ENCODE results near the gene MAFG. TPM values are rescaled to one million over a fixed set of nuclear protein-coding genes. Genes with fewer than 3 reads are reported as not detected.

Gene MAFG
- total RNA-seq, 1 donor from 2014 or later: 35.8 TPM

DNA sequence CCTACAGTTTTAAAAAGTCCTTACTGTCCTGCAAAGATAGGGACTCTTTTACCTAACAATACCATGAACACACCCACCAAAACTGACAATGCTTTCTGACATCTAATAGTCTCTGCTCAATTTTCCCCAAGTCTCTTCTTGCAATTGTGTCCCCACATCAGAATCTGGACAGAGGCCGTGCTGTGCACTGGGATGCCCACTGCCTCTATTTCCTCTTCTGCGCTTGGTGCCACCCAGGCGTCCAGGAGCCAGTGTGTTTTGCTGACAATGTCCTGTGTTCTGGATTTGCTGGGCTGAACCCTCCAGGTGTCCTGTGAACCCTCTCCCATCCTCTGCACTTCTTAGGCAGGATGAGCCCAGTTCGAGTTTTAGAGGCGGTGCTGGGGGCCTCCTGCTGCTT lies 50.0 kb downstream of the MAFG start:
- DNase-seq (ENCODE audit: low read depth) (no peak), FAIRE-seq (no peak)
- no peak for TF ChIP-seq EZH2 (IDR thresholded peaks at IDR 0.05; ENCODE audit: insufficient read depth, low read length)
- TF ChIP-seq, protein P1, sequence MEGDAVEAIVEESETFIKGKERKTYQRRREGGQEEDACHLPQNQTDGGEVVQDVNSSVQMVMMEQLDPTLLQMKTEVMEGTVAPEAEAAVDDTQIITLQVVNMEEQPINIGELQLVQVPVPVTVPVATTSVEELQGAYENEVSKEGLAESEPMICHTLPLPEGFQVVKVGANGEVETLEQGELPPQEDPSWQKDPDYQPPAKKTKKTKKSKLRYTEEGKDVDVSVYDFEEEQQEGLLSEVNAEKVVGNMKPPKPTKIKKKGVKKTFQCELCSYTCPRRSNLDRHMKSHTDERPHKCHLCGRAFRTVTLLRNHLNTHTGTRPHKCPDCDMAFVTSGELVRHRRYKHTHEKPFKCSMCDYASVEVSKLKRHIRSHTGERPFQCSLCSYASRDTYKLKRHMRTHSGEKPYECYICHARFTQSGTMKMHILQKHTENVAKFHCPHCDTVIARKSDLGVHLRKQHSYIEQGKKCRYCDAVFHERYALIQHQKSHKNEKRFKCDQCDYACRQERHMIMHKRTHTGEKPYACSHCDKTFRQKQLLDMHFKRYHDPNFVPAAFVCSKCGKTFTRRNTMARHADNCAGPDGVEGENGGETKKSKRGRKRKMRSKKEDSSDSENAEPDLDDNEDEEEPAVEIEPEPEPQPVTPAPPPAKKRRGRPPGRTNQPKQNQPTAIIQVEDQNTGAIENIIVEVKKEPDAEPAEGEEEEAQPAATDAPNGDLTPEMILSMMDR (IDR thresholded peaks at IDR 0.05; ENCODE audit: insufficient read depth, low read depth, low read length): no peak
- H3K27me3 Mint-ChIP-seq (ENCODE audit: low read depth, unreplicated experiment): no peaks in the 10 kb centered on the region
- H3K4me1 ChIP-seq (ENCODE audit: insufficient read depth, low read length): no peaks in the 10 kb centered on the region
- peaks cover 15% of the 10 kb centered on the region for H3K79me2 ChIP-seq (ENCODE audit: insufficient read depth, low read length)
- no peaks in the 10 kb centered on the region for H3K4me1 Mint-ChIP-seq (ENCODE audit: low read depth, unreplicated experiment)
- H3K4me3 ChIP-seq (ENCODE audit: insufficient read depth, low read depth, low read length): no peak overlapping the region
- no peak overlapping the region for H3K9ac ChIP-seq (ENCODE audit: low read length)
- H3K36me3 ChIP-seq (ENCODE audit: insufficient read depth, low read length): peaks cover 15% of the 10 kb centered on the region
- no peaks in the 10 kb centered on the region for H3K9me3 Mint-ChIP-seq (ENCODE audit: unreplicated experiment)
- H3K4me3 Mint-ChIP-seq (ENCODE audit: unreplicated experiment): no peak overlapping the region
- no peak overlapping the region for H2AFZ ChIP-seq (ENCODE audit: low read depth, low read length)
- no peaks in the 10 kb centered on the region for H3K27me3 ChIP-seq (ENCODE audit: insufficient read depth, low read length)
- H3K36me3 Mint-ChIP-seq (ENCODE audit: low read depth, unreplicated experiment): peaks cover 6% of the 10 kb centered on the region
- no peak overlapping the region for H3K4me2 ChIP-seq (ENCODE audit: low read length)
- peaks cover 10% of the 10 kb centered on the region for H4K20me1 ChIP-seq (ENCODE audit: insufficient read depth, low read length)
- H3K9me3 ChIP-seq (ENCODE audit: insufficient read depth, low read depth, low read length): no peaks in the 10 kb centered on the region
- no peak overlapping the region for H3K27ac Mint-ChIP-seq (ENCODE audit: unreplicated experiment)
- H3K27ac ChIP-seq (ENCODE audit: low read depth, low read length): no peak overlapping the region

DNA sequence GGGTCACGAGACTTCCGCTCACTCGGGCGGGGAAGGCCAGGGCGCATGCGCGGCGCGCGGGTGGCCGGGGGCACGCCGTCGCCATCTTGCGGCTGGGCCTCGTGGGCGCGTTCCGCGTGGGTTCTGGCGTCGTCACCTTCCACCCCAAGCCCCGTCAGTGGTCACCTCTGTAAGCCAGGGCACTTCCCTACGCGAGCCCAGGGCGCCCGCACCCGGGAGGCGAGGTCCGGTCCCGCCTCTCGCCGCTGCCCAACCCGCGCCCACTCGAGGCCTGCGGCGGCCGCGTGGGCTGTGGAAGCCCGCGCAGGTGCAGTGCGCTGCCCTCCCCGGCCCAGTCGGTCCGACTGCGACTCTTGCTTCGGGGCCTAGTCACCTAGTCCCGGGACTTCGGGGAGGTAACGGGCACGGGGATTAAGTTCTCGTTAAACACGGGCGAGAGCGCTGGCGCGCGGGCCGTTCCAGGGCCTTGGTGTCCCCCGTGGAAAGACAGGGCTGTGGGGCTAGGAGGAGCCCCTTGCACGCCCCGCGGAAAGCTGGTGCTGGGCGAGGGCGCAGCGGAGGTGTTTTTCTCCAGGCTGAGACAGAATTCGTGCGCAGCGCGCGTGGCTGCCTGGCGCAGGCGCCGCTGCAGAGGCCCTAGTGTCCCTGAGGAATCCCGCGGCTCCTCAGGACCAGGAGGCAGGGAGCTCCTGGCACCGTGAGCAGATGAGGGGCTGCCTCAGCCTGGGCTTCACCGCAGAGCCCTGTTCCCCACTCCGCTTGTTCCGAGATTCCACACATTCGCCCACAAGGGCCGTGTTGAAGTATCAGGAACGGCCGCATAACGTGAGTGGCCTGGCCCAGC lies 55.9 kb downstream of the MAFG start:
- H3K79me2 ChIP-seq (ENCODE audit: insufficient read depth, low read length): peaks cover 45% of the 10 kb centered on the region
- Mint-ChIP-seq H3K27ac (ENCODE audit: unreplicated experiment) (peak overlapping the region; percentile 89), H3K36me3 (ENCODE audit: low read depth, unreplicated experiment) (peaks cover 3% of the 10 kb centered on the region), H3K4me1 (ENCODE audit: low read depth, unreplicated experiment) (peaks cover 14% of the 10 kb centered on the region), H3K9me3 (ENCODE audit: unreplicated experiment) (no peaks in the 10 kb centered on the region), H3K4me3 (ENCODE audit: unreplicated experiment) (peak overlapping the region; percentile 83), H3K27me3 (ENCODE audit: low read depth, unreplicated experiment) (no peaks in the 10 kb centered on the region)
- H3K27me3 ChIP-seq (ENCODE audit: insufficient read depth, low read length): no peaks in the 10 kb centered on the region
- H2AFZ ChIP-seq (ENCODE audit: low read depth, low read length): peak overlapping the region; percentile 90
- no peak for FAIRE-seq
- DNase-seq (ENCODE audit: low read depth): peak; percentile 65
- peaks cover 34% of the 10 kb centered on the region for H3K4me1 ChIP-seq (ENCODE audit: insufficient read depth, low read length)
- peaks cover 37% of the 10 kb centered on the region for H4K20me1 ChIP-seq (ENCODE audit: insufficient read depth, low read length)
- peak overlapping the region; percentile 68 for H3K4me3 ChIP-seq (ENCODE audit: insufficient read depth, low read depth, low read length)
- peak overlapping the region; percentile 94 for H3K27ac ChIP-seq (ENCODE audit: low read depth, low read length)
- TF ChIP-seq EZH2 (IDR thresholded peaks at IDR 0.05; ENCODE audit: insufficient read depth, low read length): no peak
- TF ChIP-seq, protein P1 (IDR thresholded peaks at IDR 0.05; ENCODE audit: insufficient read depth, low read depth, low read length): no peak
- peaks cover 5% of the 10 kb centered on the region for H3K36me3 ChIP-seq (ENCODE audit: insufficient read depth, low read length)
- no peaks in the 10 kb centered on the region for H3K9me3 ChIP-seq (ENCODE audit: insufficient read depth, low read depth, low read length)
- H3K9ac ChIP-seq (ENCODE audit: low read length): peak overlapping the region; percentile 96
- H3K4me2 ChIP-seq (ENCODE audit: low read length): peak overlapping the region; percentile 95

DNA sequence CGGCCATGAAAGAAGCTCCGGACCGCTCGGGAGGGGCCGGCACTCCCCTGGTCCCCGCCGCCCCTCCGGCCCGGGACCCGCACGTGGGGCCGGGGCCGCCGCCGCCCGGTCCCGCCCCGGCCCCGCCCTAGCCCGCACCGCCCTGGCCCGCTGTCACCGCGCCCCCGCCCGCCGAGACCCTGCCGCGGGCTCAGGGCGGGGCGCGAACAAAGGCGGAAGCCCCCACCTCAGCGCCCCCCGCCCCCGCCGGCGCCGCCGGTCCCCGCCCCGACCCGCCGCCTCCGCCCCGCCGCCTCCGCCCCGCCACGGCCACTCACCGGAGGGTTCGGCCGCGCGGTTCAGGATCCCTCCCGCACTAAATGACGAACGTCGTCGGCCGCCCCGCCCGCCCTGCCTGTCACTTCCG lies 56.6 kb downstream of the MAFG start, which contains the start of gene ARHGDIA:
Gene ARHGDIA (minus strand): TSS at position 357 of the 406 bp plus-strand sequence. CDS start 1,407 bp downstream, outside the sequence.
- Mint-ChIP-seq H3K4me3 (ENCODE audit: unreplicated experiment) (peak within 1 kb of the TSS; percentile 88), H3K36me3 (ENCODE audit: low read depth, unreplicated experiment) (peaks cover 3% of the 10 kb centered on the region), H3K4me1 (ENCODE audit: low read depth, unreplicated experiment) (peaks cover 14% of the 10 kb centered on the region), H3K27ac (ENCODE audit: unreplicated experiment) (peak within 1 kb of the TSS; percentile 97), H3K9me3 (ENCODE audit: unreplicated experiment) (no peaks in the 10 kb centered on the region), H3K27me3 (ENCODE audit: low read depth, unreplicated experiment) (no peaks in the 10 kb centered on the region)
- Histone ChIP-seq H3K36me3 (ENCODE audit: insufficient read depth, low read length) (peaks cover 5% of the 10 kb centered on the region), H3K4me3 (ENCODE audit: insufficient read depth, low read depth, low read length) (peak within 1 kb of the TSS; percentile 92), H3K4me1 (ENCODE audit: insufficient read depth, low read length) (peaks cover 36% of the 10 kb centered on the region), H3K4me2 (ENCODE audit: low read length) (peak within 1 kb of the TSS; percentile 99), H3K79me2 (ENCODE audit: insufficient read depth, low read length) (peaks cover 49% of the 10 kb centered on the region), H4K20me1 (ENCODE audit: insufficient read depth, low read length) (peaks cover 43% of the 10 kb centered on the region), H3K9ac (ENCODE audit: low read length) (peak within 1 kb of the TSS; percentile 96), H3K27me3 (ENCODE audit: insufficient read depth, low read length) (no peaks in the 10 kb centered on the region), H3K27ac (ENCODE audit: low read depth, low read length) (peak within 1 kb of the TSS; percentile 94), H3K9me3 (ENCODE audit: insufficient read depth, low read depth, low read length) (no peaks in the 10 kb centered on the region), H2AFZ (ENCODE audit: low read depth, low read length) (peak within 1 kb of the TSS; percentile 90)
- TF ChIP-seq EZH2 (IDR thresholded peaks at IDR 0.05; ENCODE audit: insufficient read depth, low read length): no peak
- TF ChIP-seq, protein P1 (IDR thresholded peaks at IDR 0.05; ENCODE audit: insufficient read depth, low read depth, low read length): no peak
- FAIRE-seq (no peak), DNase-seq (ENCODE audit: low read depth) (no peak)

All from astrocyte (in vitro differentiated cells and primary cell).